H1 (cell line): ENCODE data around the gene MAPT. TPM values are rescaled to one million over a fixed set of nuclear protein-coding genes. Genes with fewer than 3 reads are reported as not detected.

Experiments
- CTCF ChIA-PET: fragments of 300-600 bp; sonication (Branson Sonifier 250); formaldehyde crosslinking; loops from one replicate; lab custom pipeline; 2021; ENCODE audit not compliant: partially characterized antibody; lab: Charles Lee
- POLR2A ChIA-PET: fragments of 300-600 bp; sonication (Branson Sonifier 250); formaldehyde crosslinking; loops from one replicate; lab custom pipeline; 2021; ENCODE audit warnings: inconsistent platforms; ENCODE audit not compliant: partially characterized antibody; lab: Charles Lee
- DNase-seq, 2 experiments: peaks; one replicate each; pipeline versions ENCODE4 v3.0.0 to v3.0.0-alpha.2; 2010 to 2022; ENCODE audit warnings: low spot score in 2 of 2, low read depth in 1 of 2, mixed read lengths in 1 of 2
- FAIRE-seq: peaks from 2 replicates; lab custom pipeline; 2011; peaks lifted over from hg19 to GRCh38; lab: Jason Lieb, UNC
- H2AFZ ChIP-seq: 2 replicates; pipeline ENCODE4 v1.8.1; 2012; ENCODE audit warnings: low read length, inconsistent platforms
- H2AK5ac ChIP-seq: 2 replicates; pipeline ENCODE4 v1.6.1; 2013; ENCODE audit warnings: low read depth, low read length
- H2BK120ac ChIP-seq: replicated peaks from 2 replicates; pipeline ENCODE3; 2013; ENCODE audit warnings: low read depth, low read length, inconsistent platforms
- H2BK12ac ChIP-seq: 2 replicates; pipeline ENCODE4 v1.6.1; 2013; ENCODE audit warnings: low read depth, low read length
- H2BK15ac ChIP-seq: 2 replicates; pipeline ENCODE4 v1.6.1; 2013; ENCODE audit warnings: low read length
- H2BK20ac ChIP-seq: 2 replicates; pipeline ENCODE4 v1.6.1; 2013; ENCODE audit warnings: low read length
- H2BK5ac ChIP-seq: 2 replicates; pipeline ENCODE4 v1.6.1; 2013; ENCODE audit warnings: low read depth, low read length
- H3K14ac ChIP-seq: 2 replicates; pipeline ENCODE4 v1.6.1; 2013; ENCODE audit warnings: inconsistent platforms; ENCODE audit not compliant: insufficient read length
- H3K18ac ChIP-seq: 2 replicates; pipeline ENCODE4 v1.6.1; 2013; ENCODE audit warnings: low read length; ENCODE audit errors: extremely low read depth
- H3K23ac ChIP-seq: 2 replicates; pipeline ENCODE4 v1.6.1; 2013; ENCODE audit warnings: inconsistent platforms; ENCODE audit not compliant: insufficient read length
- H3K23me2 ChIP-seq: 2 replicates; pipeline ENCODE4 v1.6.1; 2013; ENCODE audit warnings: low read depth, low read length
- H3K27ac ChIP-seq: 2 replicates; pipeline ENCODE4 v1.6.1; 2011; ENCODE audit warnings: low read depth, low read length, inconsistent platforms
- H3K27me3 ChIP-seq, 4 experiments: replicated peaks in 1 of 4; 1 replicate in 1 of 4; 2 replicates in 3 of 4; pipeline versions ENCODE4 v1.6.1 to v1.8.1; 2011 to 2013; ENCODE audit warnings: low read length in 3 of 4, mild to moderate bottlenecking in 3 of 4, inconsistent platforms in 2 of 4, mixed read lengths in 2 of 4, moderate library complexity in 1 of 4; ENCODE audit not compliant: control insufficient read depth in 3 of 4, insufficient read depth in 3 of 4; ENCODE audit errors: extremely low read depth in 1 of 4
- H3K36me3 ChIP-seq, 4 experiments: 2 replicates each; pipeline versions ENCODE4 v1.6.1 to v1.8.1; 2011 to 2013; ENCODE audit warnings: mild to moderate bottlenecking in 4 of 4, low read length in 3 of 4, moderate library complexity in 2 of 4, control low read depth in 1 of 4, inconsistent platforms in 1 of 4; ENCODE audit not compliant: insufficient read depth in 4 of 4, control insufficient read depth in 2 of 4
- H3K4ac ChIP-seq: replicated peaks from 2 replicates; pipeline ENCODE3; 2013; ENCODE audit warnings: low read length, low read depth, mixed read lengths, inconsistent platforms; ENCODE audit not compliant: insufficient read length
- H3K4me1 ChIP-seq, 4 experiments: replicated peaks in 1 of 4; 1 replicate in 1 of 4; 2 replicates in 3 of 4; pipeline versions ENCODE4 v1.6.1 to v1.8.1; 2011 to 2013; ENCODE audit warnings: low read length in 3 of 4, inconsistent platforms in 2 of 4, mixed read lengths in 1 of 4; ENCODE audit not compliant: insufficient read depth in 4 of 4, control insufficient read depth in 3 of 4
- H3K4me2 ChIP-seq, 2 experiments: 2 replicates each; pipeline versions ENCODE4 v1.6.1 to v1.8.1; 2011 to 2013; ENCODE audit warnings: low read depth in 2 of 2, low read length in 2 of 2, control low read depth in 1 of 2, inconsistent platforms in 1 of 2, mild to moderate bottlenecking in 1 of 2; ENCODE audit not compliant: insufficient read depth in 1 of 2
- H3K4me3 ChIP-seq, 4 experiments: fragments of 200-600, 300-600 bp in 1 of 4; sonication (generic), shearing (Covaris generic), sonication (Bioruptor Twin) in 1 of 4; 2 replicates each; pipeline versions ENCODE4 v1.5.1 to v1.8.1; 2011 to 2016; ENCODE audit warnings: low read length in 4 of 4, low read depth in 3 of 4, control low read depth in 2 of 4, inconsistent platforms in 2 of 4, mild to moderate bottlenecking in 2 of 4, mixed read lengths in 1 of 4, moderate library complexity in 1 of 4; ENCODE audit not compliant: insufficient read depth in 2 of 4; ENCODE audit errors: extremely low read depth in 1 of 4
- H3K56ac ChIP-seq: replicated peaks from 2 replicates; pipeline ENCODE3; 2013; ENCODE audit warnings: low read depth, mild to moderate bottlenecking, mixed read lengths, low read length, inconsistent platforms; ENCODE audit not compliant: insufficient read length
- H3K79me1 ChIP-seq: 2 replicates; pipeline ENCODE4 v1.6.1; 2013; ENCODE audit warnings: low read depth, low read length, control low read depth
- H3K79me2 ChIP-seq, 2 experiments: 2 replicates each; pipeline versions ENCODE4 v1.6.1 to v1.8.1; 2012 to 2013; ENCODE audit warnings: low read length in 2 of 2, mild to moderate bottlenecking in 2 of 2, inconsistent platforms in 1 of 2; ENCODE audit not compliant: insufficient read depth in 2 of 2, control insufficient read depth in 1 of 2
- H3K9ac ChIP-seq, 4 experiments: replicated peaks in 1 of 4; 1 replicate in 1 of 4; 2 replicates in 3 of 4; pipeline versions ENCODE4 v1.6.1 to v1.8.1; 2011 to 2013; ENCODE audit warnings: low read depth in 3 of 4, low read length in 3 of 4, control low read depth in 2 of 4, mild to moderate bottlenecking in 2 of 4, moderate library complexity in 2 of 4, inconsistent platforms in 1 of 4; ENCODE audit errors: extremely low read depth in 1 of 4
- H3K9me3 ChIP-seq, 2 experiments: 2 replicates each; pipeline versions ENCODE4 v1.6.1 to v1.8.1; 2012 to 2013; ENCODE audit warnings: mild to moderate bottlenecking in 2 of 2, moderate library complexity in 2 of 2, control low read depth in 1 of 2, inconsistent platforms in 1 of 2, low read depth in 1 of 2, low read length in 1 of 2, mixed read lengths in 1 of 2; ENCODE audit not compliant: insufficient read depth in 2 of 2
- H4K20me1 ChIP-seq, 2 experiments: replicated peaks in 1 of 2; 2 replicates each; pipeline versions ENCODE3 to v1.8.1; 2011 to 2013; ENCODE audit warnings: inconsistent platforms in 2 of 2, low read length in 2 of 2, mild to moderate bottlenecking in 1 of 2; ENCODE audit not compliant: insufficient read depth in 2 of 2, control insufficient read depth in 1 of 2
- H4K5ac ChIP-seq: 2 replicates; pipeline ENCODE4 v1.6.1; 2013; ENCODE audit warnings: low read length, low read depth, mixed read lengths, inconsistent platforms; ENCODE audit not compliant: insufficient read length
- H4K8ac ChIP-seq: 2 replicates; pipeline ENCODE4 v1.8.0; 2013; ENCODE audit warnings: mild to moderate bottlenecking, moderate library complexity, low read length, inconsistent platforms; ENCODE audit not compliant: insufficient read depth; ENCODE audit errors: extremely low read depth
- H4K91ac ChIP-seq: replicated peaks from 2 replicates; pipeline ENCODE3; 2013; ENCODE audit warnings: low read length, mixed read lengths, inconsistent platforms; ENCODE audit not compliant: insufficient read length
- ASH2L ChIP-seq: fragments of 200-600, 300-600 bp; sonication (generic); IDR thresholded peaks from one replicate; pipeline ENCODE4 v1.7.1; 2017; ENCODE audit warnings: low read length
- EGR1 ChIP-seq: IDR thresholded peaks from 2 replicates; pipeline ENCODE4 v1.6.1; 2011; ENCODE audit warnings: low read depth, low read length, borderline replicate concordance
- GABPA ChIP-seq: IDR thresholded peaks from 2 replicates; pipeline ENCODE4 v1.6.1; 2011; ENCODE audit warnings: mild to moderate bottlenecking, low read length, moderate library complexity, borderline replicate concordance; ENCODE audit not compliant: insufficient read depth
- JUN ChIP-seq: IDR thresholded peaks from 2 replicates; pipeline ENCODE4 v1.6.1; 2011; ENCODE audit warnings: low read depth, mild to moderate bottlenecking, improper control_type of control experiment, low read length
- KDM4A ChIP-seq: IDR thresholded peaks from one replicate; pipeline ENCODE4 v1.7.1; 2012; ENCODE audit warnings: low read depth, mild to moderate bottlenecking, moderate library complexity, low read length, inconsistent platforms; ENCODE audit not compliant: severe bottlenecking
- NANOG ChIP-seq: IDR thresholded peaks from 2 replicates; pipeline ENCODE4 v1.6.1; 2011; ENCODE audit warnings: low read length, low read depth, mild to moderate bottlenecking, inconsistent platforms; ENCODE audit not compliant: insufficient read depth, poor library complexity, severe bottlenecking
- PHF8 ChIP-seq: fragments of 200-600 bp; sonication (generic); conservative IDR thresholded peaks from 2 replicates; pipeline ENCODE4 v1.7.1; 2012; ENCODE audit warnings: low read depth, mild to moderate bottlenecking, inconsistent platforms, low read length, moderate library complexity
- SP1 ChIP-seq: IDR thresholded peaks from 2 replicates; pipeline ENCODE4 v1.6.1; 2011; ENCODE audit warnings: low read depth, low read length
- SUZ12 ChIP-seq: fragments of 200-600 bp; sonication (generic); IDR thresholded peaks from 2 replicates; pipeline ENCODE4 v1.6.1; 2012; ENCODE audit warnings: mild to moderate bottlenecking, inconsistent platforms, low read length, moderate library complexity, mixed read lengths
- TBP ChIP-seq: IDR thresholded peaks from 2 replicates; pipeline ENCODE4 v1.6.1; 2011; ENCODE audit warnings: low read depth, low read length, improper control_type of control experiment
- WGBS, 2 experiments: shearing (Covaris generic) in 1 of 2; methylation state at CpG; one replicate each; pipeline versions ENCODE4 v1.1.6 to v1.1.7; 2013 to 2015; ENCODE audit warnings: low lambda C conversion rate in 2 of 2, mixed read lengths in 2 of 2, inconsistent platforms in 1 of 2, low coverage in 1 of 2, missing lambda C conversion rate in 1 of 2; ENCODE audit not compliant: insufficient replicate concordance in 2 of 2, insufficient coverage in 1 of 2, insufficient read length in 1 of 2; ENCODE audit errors: extremely low coverage in 1 of 2, missing lambda C conversion rate in 1 of 2; 5-methylcytosine and 5-hydroxymethylcytosine counted together
- polyA plus RNA-seq, 7 experiments: library from polyadenylated mRNA; depleted of rRNA in 3 of 7; stranded (reverse) in 5 of 7; unstranded in 2 of 7; fragments of >200 nt in 5 of 7; fragments of 200-250 nt in 2 of 7; gene quantifications; 1 replicate in 5 of 7; 2 replicates in 1 of 7; 4 replicates in 1 of 7; pipeline versions ENCODE4 v1.2.1 to v1.2.3, GENCODE V29; 2011 to 2013; ENCODE audit warnings: missing spikeins in 2 of 7, mixed read lengths in 2 of 7
- total RNA-seq: library from RNA; stranded (reverse); fragmentation: NEBNext Ultra II Directional; extraction: Animal tissue kit (Norgen Biotek cat#: 25700); gene quantifications from 2 replicates; pipeline ENCODE4 v1.2.1, GENCODE V29; 2021
- TF ChIP-seq, protein P1 (sequence below): IDR thresholded peaks from 2 replicates; pipeline ENCODE4 v1.6.1; 2012; ENCODE audit warnings: low read length, inconsistent platforms

Gene MAPT
- total and polyA plus RNA-seq, 2 of the 8 experiments (the other 6 are each of a cell fraction or from before 2014, with no cell fraction given): 0.54 to 1.7 TPM

- Histone ChIP-seq H3K4ac (no peak overlapping the region), H3K79me2 (no peaks in the 10 kb centered on the region), H2BK12ac (no peak overlapping the region), H3K36me3 (no peaks in the 10 kb centered on the region), H3K14ac (no peak overlapping the region), H4K8ac (no peak overlapping the region; the same call in 1 of the 2 replicates), H2BK20ac (no peak overlapping the region), H3K23ac (no peak overlapping the region), H2BK5ac (no peak overlapping the region), H3K9ac (no peak overlapping the region), H3K4me3 (no peak overlapping the region), H3K4me2 (no peak overlapping the region), H3K27ac (no peak overlapping the region), H3K79me1 (no peaks in the 10 kb centered on the region), H2BK120ac (no peak overlapping the region), H3K27me3 (no peaks in the 10 kb centered on the region), H3K18ac (no peak overlapping the region), H4K91ac (no peak overlapping the region), H4K5ac (no peak overlapping the region), H3K4me1 (peaks cover 0 to 7% (median 4%) of the 10 kb centered on the region in 4 experiments), H2AFZ (no peak overlapping the region), H3K23me2 (no peaks in the 10 kb centered on the region), H3K9me3 (no peaks in the 10 kb centered on the region), H4K20me1 (no peaks in the 10 kb centered on the region), H3K56ac (no peak overlapping the region), H2AK5ac (no peak overlapping the region), H2BK15ac (no peak overlapping the region)
- ChIA-PET POLR2A (interaction anchor here (0.8 to 1.7 kb wide), 2 partner anchors 9 to 10 kb away, joined by 3 to 6 read pairs; no protein-coding TSS in a partner anchor), CTCF (interaction anchor here (0.8 to 2.7 kb wide), 9 partner anchors 10 to 266 kb away, joined by 3 to 9 read pairs (median 4); no protein-coding TSS in a partner anchor)
- WGBS, 2 experiments: 94% methylated on average over 15 of the region's 15 CpGs; no CpG with 5 or more reads in 1 of the 2 experiments
- FAIRE-seq (no peak), DNase-seq (no peak)
- TF ChIP-seq KDM4A: no peak
- TF ChIP-seq, protein P1, sequence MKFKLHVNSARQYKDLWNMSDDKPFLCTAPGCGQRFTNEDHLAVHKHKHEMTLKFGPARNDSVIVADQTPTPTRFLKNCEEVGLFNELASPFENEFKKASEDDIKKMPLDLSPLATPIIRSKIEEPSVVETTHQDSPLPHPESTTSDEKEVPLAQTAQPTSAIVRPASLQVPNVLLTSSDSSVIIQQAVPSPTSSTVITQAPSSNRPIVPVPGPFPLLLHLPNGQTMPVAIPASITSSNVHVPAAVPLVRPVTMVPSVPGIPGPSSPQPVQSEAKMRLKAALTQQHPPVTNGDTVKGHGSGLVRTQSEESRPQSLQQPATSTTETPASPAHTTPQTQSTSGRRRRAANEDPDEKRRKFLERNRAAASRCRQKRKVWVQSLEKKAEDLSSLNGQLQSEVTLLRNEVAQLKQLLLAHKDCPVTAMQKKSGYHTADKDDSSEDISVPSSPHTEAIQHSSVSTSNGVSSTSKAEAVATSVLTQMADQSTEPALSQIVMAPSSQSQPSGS: no peak
- TF ChIP-seq EGR1: no peak
- no peak for TF ChIP-seq GABPA
- no peak for TF ChIP-seq ASH2L
- TF ChIP-seq JUN: no peak
- no peak for TF ChIP-seq PHF8
- TF ChIP-seq TBP: no peak
- TF ChIP-seq NANOG: no peak
- no peak for TF ChIP-seq SP1
- no peak for TF ChIP-seq SUZ12
Measured at GRCh38 chr17:45906927-45907622, 12.7 kb downstream of the MAPT start.
